ENCODE results near the gene PTCH1. TPM values are rescaled to one million over a fixed set of nuclear protein-coding genes. Genes with fewer than 3 reads are reported as not detected.

Gene PTCH1
- total and polyA plus RNA-seq, 2 donors (not counting 1 experiment from before 2014, with no cell fraction given): 3.3 to 20.1 TPM

DNA sequence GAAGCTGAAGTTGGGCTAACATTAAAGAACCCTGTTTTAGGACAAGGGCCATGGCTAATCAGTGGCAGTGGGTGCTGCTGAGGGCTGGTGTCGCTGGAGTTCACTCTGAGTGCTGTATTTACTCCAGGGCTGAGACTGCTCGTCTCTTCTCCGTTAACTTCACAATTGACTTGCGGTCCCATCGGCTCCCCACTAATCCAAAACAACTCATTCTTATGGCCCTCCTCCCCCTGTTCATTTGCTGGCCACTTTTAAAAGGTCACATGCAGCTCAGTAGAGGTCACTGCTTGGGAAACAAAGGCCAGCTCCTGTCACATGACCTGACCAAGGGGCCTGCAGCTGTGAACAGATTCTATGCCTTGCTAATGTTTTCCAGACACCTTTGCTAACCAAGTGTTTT is 38.4 kb downstream of the PTCH1 start:
- Histone ChIP-seq H3K9ac (ENCODE audit: insufficient read depth, low read length) (no peak overlapping the region), H4K20me1 (ENCODE audit: control insufficient read depth, extremely low read depth, insufficient read depth, low read length) (no peaks in the 10 kb centered on the region), H3K4me3 (replicated peaks in 1 of 4; ENCODE audit: control extremely low read depth in 1 of 4, insufficient read depth in 1 of 4, low read depth in 3 of 4, low read length in 4 of 4) (no peak overlapping the region), H3K4me2 (ENCODE audit: extremely low read depth, insufficient read depth, low read length) (no peak overlapping the region), H2AFZ (ENCODE audit: low read length) (no peak overlapping the region), H3K27ac (ENCODE audit: insufficient read depth, low read length) (no peak overlapping the region), H3K36me3 (ENCODE audit: control insufficient read depth, insufficient read depth, low read length) (peaks cover 6% of the 10 kb centered on the region), H3K79me2 (ENCODE audit: control insufficient read depth, insufficient read depth, low read length) (no peaks in the 10 kb centered on the region), H3K9me3 (ENCODE audit: control insufficient read depth, insufficient read depth, low read depth, low read length) (no peaks in the 10 kb centered on the region), H3K27me3 (ENCODE audit: control insufficient read depth, insufficient read depth, low read length) (no peaks in the 10 kb centered on the region), H3K4me1 (ENCODE audit: control insufficient read depth, extremely low read depth, insufficient read depth, low read length) (no peaks in the 10 kb centered on the region)
- no peak for DNase-seq (ENCODE audit: low read depth in 2 of 2)
- TF ChIP-seq CTCF (conservative IDR thresholded peaks at IDR 0.05 in 1 of 2, IDR thresholded peaks at IDR 0.05 in 1 of 2; ENCODE audit: low read depth in 1 of 2, low read length in 2 of 2) (no peak), EZH2 (IDR thresholded peaks at IDR 0.05; ENCODE audit: low read length, missing control alignments) (no peak)

GRCh38 chr9:95477885-95478284 is 38.9 kb downstream of the PTCH1 start:
- Histone ChIP-seq H3K4me2 (ENCODE audit: extremely low read depth, insufficient read depth, low read length) (no peak overlapping the region), H3K36me3 (ENCODE audit: control insufficient read depth, insufficient read depth, low read length) (peaks cover 6% of the 10 kb centered on the region), H3K4me3 (replicated peaks in 1 of 4; ENCODE audit: control extremely low read depth in 1 of 4, insufficient read depth in 1 of 4, low read depth in 3 of 4, low read length in 4 of 4) (no peak overlapping the region), H3K9me3 (ENCODE audit: control insufficient read depth, insufficient read depth, low read depth, low read length) (no peaks in the 10 kb centered on the region), H3K4me1 (ENCODE audit: control insufficient read depth, extremely low read depth, insufficient read depth, low read length) (no peaks in the 10 kb centered on the region), H3K9ac (ENCODE audit: insufficient read depth, low read length) (no peak overlapping the region), H2AFZ (ENCODE audit: low read length) (no peak overlapping the region), H3K27me3 (ENCODE audit: control insufficient read depth, insufficient read depth, low read length) (no peaks in the 10 kb centered on the region), H4K20me1 (ENCODE audit: control insufficient read depth, extremely low read depth, insufficient read depth, low read length) (no peaks in the 10 kb centered on the region), H3K27ac (ENCODE audit: insufficient read depth, low read length) (no peak overlapping the region), H3K79me2 (ENCODE audit: control insufficient read depth, insufficient read depth, low read length) (no peaks in the 10 kb centered on the region)
- no peak for DNase-seq (ENCODE audit: low read depth in 2 of 2)
- TF ChIP-seq EZH2 (IDR thresholded peaks at IDR 0.05; ENCODE audit: low read length, missing control alignments) (no peak), CTCF (conservative IDR thresholded peaks at IDR 0.05 in 1 of 2, IDR thresholded peaks at IDR 0.05 in 1 of 2; ENCODE audit: low read depth in 1 of 2, low read length in 2 of 2) (no peak)

DNA sequence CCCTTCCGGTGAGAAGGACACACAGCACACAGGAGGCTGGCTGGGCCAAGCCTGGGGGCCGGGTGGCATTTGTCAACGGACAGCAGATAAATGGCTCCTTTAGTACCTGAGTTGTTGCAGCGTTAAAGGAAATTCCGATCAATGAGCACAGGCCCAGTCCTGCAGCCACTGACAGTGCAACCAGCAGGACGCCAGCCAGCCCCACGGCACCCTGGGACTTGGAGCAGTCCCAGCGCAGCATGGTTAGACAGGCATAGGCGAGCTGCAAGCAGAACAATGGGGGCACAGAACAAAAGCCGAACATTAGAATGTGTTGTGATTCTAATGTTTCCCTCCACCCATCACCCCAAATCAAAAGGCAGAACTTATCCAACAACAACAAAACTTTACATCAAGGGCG is 39.3 kb downstream of the PTCH1 start:
- H2AFZ ChIP-seq (ENCODE audit: low read length): no peak overlapping the region
- no peaks in the 10 kb centered on the region for H3K4me1 ChIP-seq (ENCODE audit: control insufficient read depth, extremely low read depth, insufficient read depth, low read length)
- H3K27me3 ChIP-seq (ENCODE audit: control insufficient read depth, insufficient read depth, low read length): no peaks in the 10 kb centered on the region
- no peaks in the 10 kb centered on the region for H3K9me3 ChIP-seq (ENCODE audit: control insufficient read depth, insufficient read depth, low read depth, low read length)
- H3K9ac ChIP-seq (ENCODE audit: insufficient read depth, low read length): no peak overlapping the region
- H3K4me3 ChIP-seq (replicated peaks in 1 of 4; ENCODE audit: control extremely low read depth in 1 of 4, insufficient read depth in 1 of 4, low read depth in 3 of 4, low read length in 4 of 4): no peak overlapping the region
- H4K20me1 ChIP-seq (ENCODE audit: control insufficient read depth, extremely low read depth, insufficient read depth, low read length): no peaks in the 10 kb centered on the region
- H3K79me2 ChIP-seq (ENCODE audit: control insufficient read depth, insufficient read depth, low read length): no peaks in the 10 kb centered on the region
- no peak for TF ChIP-seq EZH2 (IDR thresholded peaks at IDR 0.05; ENCODE audit: low read length, missing control alignments)
- no peak for TF ChIP-seq CTCF (conservative IDR thresholded peaks at IDR 0.05 in 1 of 2, IDR thresholded peaks at IDR 0.05 in 1 of 2; ENCODE audit: low read depth in 1 of 2, low read length in 2 of 2)
- H3K36me3 ChIP-seq (ENCODE audit: control insufficient read depth, insufficient read depth, low read length): peaks cover 6% of the 10 kb centered on the region
- DNase-seq (ENCODE audit: low read depth in 2 of 2): no peak
- no peak overlapping the region for H3K4me2 ChIP-seq (ENCODE audit: extremely low read depth, insufficient read depth, low read length)
- no peak overlapping the region for H3K27ac ChIP-seq (ENCODE audit: insufficient read depth, low read length)

Measured in fibroblast of lung (primary cell).